Heart right ventricle (tissue), 16 donors: ENCODE results near the gene MOCOS. TPM values are rescaled to one million over a fixed set of nuclear protein-coding genes. Genes with fewer than 3 reads are reported as not detected.
A peak's percentile ranks its signal among the peaks of the same experiment; 100 is the strongest.

Experiments used
- ATAC-seq, 8 donors: fragments of 200-7000 bp; cut with Tn5 transposase; one replicate each; pipeline ENCODE4 v1.9.1; 2020; ENCODE audit warnings: mild to moderate bottlenecking in 8 of 8, moderate library complexity in 8 of 8, moderate number of reproducible peaks in 1 of 8
- DNase-seq, 2 donors: peaks; one replicate each; pipeline ENCODE4 v3.0.0-alpha.2; 2020
- H3K27ac ChIP-seq, 10 donors: fragments of 200-600 bp; sonication (generic) in 2 of 10; one replicate each; pipeline versions ENCODE4 v1.5.0 to v1.8.0; 2020 to 2022; ENCODE audit warnings: mild to moderate bottlenecking in 3 of 10
- H3K27me3 ChIP-seq, 7 donors: fragments of 200-600 bp; one replicate each; pipeline ENCODE4 v1.8.0; 2021 to 2022; ENCODE audit warnings: mild to moderate bottlenecking in 2 of 7
- H3K36me3 ChIP-seq, 9 donors: fragments of 200-600 bp; sonication (generic) in 1 of 9; one replicate each; pipeline versions ENCODE4 v1.5.0 to v1.8.0; 2020 to 2022; ENCODE audit warnings: mild to moderate bottlenecking in 2 of 9
- H3K4me1 ChIP-seq, 9 donors: fragments of 200-600 bp; sonication (generic) in 1 of 9; one replicate each; pipeline versions ENCODE4 v1.5.0 to v1.8.0; 2020 to 2022; ENCODE audit warnings: mild to moderate bottlenecking in 4 of 9
- H3K4me3 ChIP-seq, 10 donors: fragments of 200-600 bp; sonication (generic) in 2 of 10; one replicate each; pipeline versions ENCODE4 v1.5.0 to v1.8.0; 2020 to 2022; ENCODE audit warnings: mild to moderate bottlenecking in 7 of 10, moderate library complexity in 2 of 10
- H3K9me3 ChIP-seq, 11 donors: fragments of 200-600 bp in 10 of 11; sonication (generic) in 2 of 11; one replicate each; pipeline versions ENCODE4 v1.5.0 to v1.8.0; 2013 to 2022; ENCODE audit warnings: mild to moderate bottlenecking in 2 of 11, control low read depth in 1 of 11, moderate library complexity in 1 of 11
- WGBS, 2 donors: extraction: QIAGEN DNeasy Blood & Tissue Kit; methylation state at CpG; one replicate each; pipeline ENCODE4 v1.1.7; 2013; ENCODE audit warnings: inconsistent platforms in 1 of 2; 5-methylcytosine and 5-hydroxymethylcytosine counted together
- intact Hi-C, 10 donors: fragments of 100-400 bp; cut with DNase I; formaldehyde crosslinking; loops; one replicate each; pipeline versions ENCODE4 v1.11.1 to v1.14.2; 2022
- polyA plus RNA-seq, 2 donors: library from polyadenylated mRNA; stranded (reverse); fragments of 200-250 nt; gene quantifications; one replicate each; pipeline ENCODE4 v1.2.3, GENCODE V29; 2013
- total RNA-seq, 10 donors: library from RNA; stranded (reverse); fragmentation: NEBNext Ultra II Directional in 3 of 10; extraction: Animal tissue kit (Norgen Biotek cat#: 25700) in 3 of 10; gene quantifications; one replicate each; pipeline versions ENCODE4 v1.2.1 to v1.2.4, GENCODE V29; 2021 to 2023
- TF ChIP-seq, protein P1 (sequence below), 9 donors: fragments of 200-600 bp; sonication (generic) in 2 of 9; IDR thresholded peaks; one replicate each; pipeline versions ENCODE4 v1.5.0 to v1.8.0; 2021 to 2022; ENCODE audit warnings: antibody characterized with exemption in 9 of 9, mild to moderate bottlenecking in 5 of 9, moderate library complexity in 1 of 9
- donor health status: Arrhythmogenic right ventricular cardiomyopathy.
- donor health status: ischemic (EF 13 %, LVEDD 7.1; RV severe dilation, severe dysfunction).
- donor health status: healthy with polysubstance abuse.
- donor health status: DM: no; HTN: yes; CAD: no.
- donor health status: DM: no; HTN: no; CAD: no.
- donor health status: ischemic (EF 25% LVEDD 6.9; RV normal size, moderate dysfunction).
- donor health status: ischemic (EF 25% LVEDD 5.7; RV mildly dilated, moderate dysfunction).
- donor health status: healthy.
- donor health status: DM: yes; HTN: yes; CAD: no.
- donor health status: Ischemic cardiomyopathy.
- donor health status: ischemic (EF 35%, LVEDD 5.7; RV mildly dilated, moderate dysfunction).
- donor health status: nonischemic (EF 11% LVEDD 7.7; RV severe dilation, severe dysfunction).
- donor health status: DM: yes; HTN: yes; CAD: no.
- donor health status: PGD.
- donor health status: ischemic (EF 29% LVEDD 5.4; RV normal size, mild dysfunction).
- donor health status: nonischemic (EF 23%, LVEDD 6.1; RV moderate dilation, normal function).

Gene MOCOS
- total and polyA plus RNA-seq, 12 donors, result 0.06 to 0.95 (median 0.28) TPM

DNA sequence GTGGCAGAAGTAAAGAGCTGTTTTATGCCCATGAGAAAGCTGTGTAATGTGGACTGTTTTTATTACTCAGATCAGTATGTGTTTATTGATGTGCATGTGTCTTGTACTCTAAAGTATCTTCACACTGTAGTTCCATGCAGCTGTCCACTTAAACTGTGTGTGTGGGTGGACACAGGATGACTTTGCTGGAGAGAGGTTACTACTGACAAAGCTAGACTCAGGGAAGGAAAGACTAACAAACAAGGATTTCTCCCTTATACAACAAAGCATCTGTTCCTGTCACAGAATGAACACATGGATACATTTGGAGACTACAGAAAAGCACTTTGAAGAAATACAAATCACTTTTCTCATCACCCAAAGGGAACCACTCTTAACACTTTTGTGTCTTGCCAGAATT, 120.2 kb downstream of the MOCOS start:
- Histone ChIP-seq H3K4me3 (no peak overlapping the region), H3K36me3 (no peaks in the 10 kb centered on the region), H3K4me1 (peaks cover 2 to 93% (median 43%) of the 10 kb centered on the region in 9 donors), H3K27me3 (peaks cover 0 to 20% (median 6%) of the 10 kb centered on the region in 7 donors), H3K9me3 (no peaks in the 10 kb centered on the region), H3K27ac (no peak overlapping the region)
- intact Hi-C loops, result no loop called here
- ATAC-seq (no peak), DNase-seq (no peak)
- TF ChIP-seq, protein P1, sequence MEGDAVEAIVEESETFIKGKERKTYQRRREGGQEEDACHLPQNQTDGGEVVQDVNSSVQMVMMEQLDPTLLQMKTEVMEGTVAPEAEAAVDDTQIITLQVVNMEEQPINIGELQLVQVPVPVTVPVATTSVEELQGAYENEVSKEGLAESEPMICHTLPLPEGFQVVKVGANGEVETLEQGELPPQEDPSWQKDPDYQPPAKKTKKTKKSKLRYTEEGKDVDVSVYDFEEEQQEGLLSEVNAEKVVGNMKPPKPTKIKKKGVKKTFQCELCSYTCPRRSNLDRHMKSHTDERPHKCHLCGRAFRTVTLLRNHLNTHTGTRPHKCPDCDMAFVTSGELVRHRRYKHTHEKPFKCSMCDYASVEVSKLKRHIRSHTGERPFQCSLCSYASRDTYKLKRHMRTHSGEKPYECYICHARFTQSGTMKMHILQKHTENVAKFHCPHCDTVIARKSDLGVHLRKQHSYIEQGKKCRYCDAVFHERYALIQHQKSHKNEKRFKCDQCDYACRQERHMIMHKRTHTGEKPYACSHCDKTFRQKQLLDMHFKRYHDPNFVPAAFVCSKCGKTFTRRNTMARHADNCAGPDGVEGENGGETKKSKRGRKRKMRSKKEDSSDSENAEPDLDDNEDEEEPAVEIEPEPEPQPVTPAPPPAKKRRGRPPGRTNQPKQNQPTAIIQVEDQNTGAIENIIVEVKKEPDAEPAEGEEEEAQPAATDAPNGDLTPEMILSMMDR (IDR thresholded peaks at IDR 0.05), result no peak

DNA sequence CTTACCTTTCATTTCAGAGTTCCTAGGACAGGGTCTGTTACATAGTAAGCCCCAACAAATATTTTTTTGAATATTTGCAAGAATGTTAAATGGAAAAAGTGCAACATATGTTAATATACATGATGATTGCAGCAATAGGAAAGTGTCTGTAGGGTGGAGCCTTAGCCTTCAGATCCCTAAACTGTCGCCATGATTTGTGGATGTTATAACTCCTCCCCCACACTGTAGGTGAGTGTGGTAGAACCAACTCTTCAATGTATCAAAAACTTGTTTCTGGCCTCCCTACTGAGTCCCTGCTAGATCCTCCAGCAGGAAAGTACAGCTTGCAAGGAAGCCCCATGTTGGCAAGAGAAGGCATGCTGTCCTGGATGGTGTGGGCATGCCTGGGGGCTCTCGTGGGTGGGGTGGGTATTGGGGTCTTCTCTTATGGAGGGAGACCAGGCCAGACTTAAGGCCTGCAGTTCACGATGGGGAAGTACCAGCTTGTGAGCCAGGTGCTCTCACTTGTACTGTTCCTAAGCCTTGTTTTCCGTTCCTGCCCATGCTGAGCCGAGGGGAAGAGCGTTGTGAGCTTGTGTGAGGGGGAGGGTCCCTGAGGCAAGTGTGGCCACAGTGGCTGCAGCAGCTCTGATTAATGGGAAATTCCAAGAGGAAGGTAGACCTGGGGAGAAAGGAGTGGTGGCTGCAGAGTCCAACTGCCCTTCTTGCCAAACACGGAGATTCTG, 121.6 kb downstream of the MOCOS start:
- no peaks in the 10 kb centered on the region for H3K36me3 ChIP-seq
- H3K27ac ChIP-seq, result peak overlapping the region in 6 of 10 donors; percentile 27 to 52 (median 37)
- WGBS, 2 donors, result 35 to 49% methylated on average over 7 of the region's 7 CpGs
- peaks cover 0 to 15% (median 6%) of the 10 kb centered on the region in 7 donors for H3K27me3 ChIP-seq
- ATAC-seq (no peak), DNase-seq (no peak)
- H3K9me3 ChIP-seq, result no peaks in the 10 kb centered on the region
- TF ChIP-seq, protein P1 (IDR thresholded peaks at IDR 0.05), result no peak
- H3K4me1 ChIP-seq, result peaks cover 2 to 93% (median 50%) of the 10 kb centered on the region in 9 donors
- intact Hi-C loops, result no loop called here
- no peak overlapping the region for H3K4me3 ChIP-seq

- Histone ChIP-seq H3K27me3 (peaks cover 0 to 15% (median 6%) of the 10 kb centered on the region in 7 donors), H3K9me3 (no peaks in the 10 kb centered on the region), H3K27ac (peak overlapping the region in 7 of 10 donors; percentile 27 to 52 (median 33)), H3K4me3 (no peak overlapping the region), H3K36me3 (no peaks in the 10 kb centered on the region), H3K4me1 (peaks cover 2 to 92% (median 56%) of the 10 kb centered on the region in 9 donors)
- WGBS, 2 donors, result 20 to 25% methylated on average over 11 of the region's 11 CpGs
- TF ChIP-seq, protein P1 (IDR thresholded peaks at IDR 0.05), result no peak
- intact Hi-C loops, result no loop called here
- DNase-seq, result no peak
- peak; percentile 13 to 77 (median 46) for ATAC-seq
Observed at GRCh38 chr18:36309436-36310391, 122.4 kb downstream of the MOCOS start.

GRCh38 chr18:36311026-36311570, 123.8 kb downstream of the MOCOS start:
- DNase-seq (no peak), ATAC-seq (no peak)
- Histone ChIP-seq H3K27ac (no peak overlapping the region), H3K4me1 (peaks cover 0 to 97% (median 52%) of the 10 kb centered on the region in 9 donors), H3K36me3 (no peaks in the 10 kb centered on the region), H3K4me3 (no peak overlapping the region), H3K9me3 (no peaks in the 10 kb centered on the region), H3K27me3 (peaks cover 0 to 15% (median 6%) of the 10 kb centered on the region in 7 donors)
- intact Hi-C loops, result no loop called here
- TF ChIP-seq, protein P1 (IDR thresholded peaks at IDR 0.05), result no peak
- WGBS, 2 donors, result 69 to 72% methylated on average over 5 of the region's 5 CpGs
